ENCODE measurements around the gene NGRN.
"Not testable (repeated sequence)": the region's sequence is repeated elsewhere in the genome, so short reads cannot be mapped to it uniquely, and the experiment has no call there.

- TF ChIP-seq, protein P1, sequence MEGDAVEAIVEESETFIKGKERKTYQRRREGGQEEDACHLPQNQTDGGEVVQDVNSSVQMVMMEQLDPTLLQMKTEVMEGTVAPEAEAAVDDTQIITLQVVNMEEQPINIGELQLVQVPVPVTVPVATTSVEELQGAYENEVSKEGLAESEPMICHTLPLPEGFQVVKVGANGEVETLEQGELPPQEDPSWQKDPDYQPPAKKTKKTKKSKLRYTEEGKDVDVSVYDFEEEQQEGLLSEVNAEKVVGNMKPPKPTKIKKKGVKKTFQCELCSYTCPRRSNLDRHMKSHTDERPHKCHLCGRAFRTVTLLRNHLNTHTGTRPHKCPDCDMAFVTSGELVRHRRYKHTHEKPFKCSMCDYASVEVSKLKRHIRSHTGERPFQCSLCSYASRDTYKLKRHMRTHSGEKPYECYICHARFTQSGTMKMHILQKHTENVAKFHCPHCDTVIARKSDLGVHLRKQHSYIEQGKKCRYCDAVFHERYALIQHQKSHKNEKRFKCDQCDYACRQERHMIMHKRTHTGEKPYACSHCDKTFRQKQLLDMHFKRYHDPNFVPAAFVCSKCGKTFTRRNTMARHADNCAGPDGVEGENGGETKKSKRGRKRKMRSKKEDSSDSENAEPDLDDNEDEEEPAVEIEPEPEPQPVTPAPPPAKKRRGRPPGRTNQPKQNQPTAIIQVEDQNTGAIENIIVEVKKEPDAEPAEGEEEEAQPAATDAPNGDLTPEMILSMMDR (IDR thresholded peaks at IDR 0.05): not testable (repeated sequence)
- TF ChIP-seq, protein P2, sequence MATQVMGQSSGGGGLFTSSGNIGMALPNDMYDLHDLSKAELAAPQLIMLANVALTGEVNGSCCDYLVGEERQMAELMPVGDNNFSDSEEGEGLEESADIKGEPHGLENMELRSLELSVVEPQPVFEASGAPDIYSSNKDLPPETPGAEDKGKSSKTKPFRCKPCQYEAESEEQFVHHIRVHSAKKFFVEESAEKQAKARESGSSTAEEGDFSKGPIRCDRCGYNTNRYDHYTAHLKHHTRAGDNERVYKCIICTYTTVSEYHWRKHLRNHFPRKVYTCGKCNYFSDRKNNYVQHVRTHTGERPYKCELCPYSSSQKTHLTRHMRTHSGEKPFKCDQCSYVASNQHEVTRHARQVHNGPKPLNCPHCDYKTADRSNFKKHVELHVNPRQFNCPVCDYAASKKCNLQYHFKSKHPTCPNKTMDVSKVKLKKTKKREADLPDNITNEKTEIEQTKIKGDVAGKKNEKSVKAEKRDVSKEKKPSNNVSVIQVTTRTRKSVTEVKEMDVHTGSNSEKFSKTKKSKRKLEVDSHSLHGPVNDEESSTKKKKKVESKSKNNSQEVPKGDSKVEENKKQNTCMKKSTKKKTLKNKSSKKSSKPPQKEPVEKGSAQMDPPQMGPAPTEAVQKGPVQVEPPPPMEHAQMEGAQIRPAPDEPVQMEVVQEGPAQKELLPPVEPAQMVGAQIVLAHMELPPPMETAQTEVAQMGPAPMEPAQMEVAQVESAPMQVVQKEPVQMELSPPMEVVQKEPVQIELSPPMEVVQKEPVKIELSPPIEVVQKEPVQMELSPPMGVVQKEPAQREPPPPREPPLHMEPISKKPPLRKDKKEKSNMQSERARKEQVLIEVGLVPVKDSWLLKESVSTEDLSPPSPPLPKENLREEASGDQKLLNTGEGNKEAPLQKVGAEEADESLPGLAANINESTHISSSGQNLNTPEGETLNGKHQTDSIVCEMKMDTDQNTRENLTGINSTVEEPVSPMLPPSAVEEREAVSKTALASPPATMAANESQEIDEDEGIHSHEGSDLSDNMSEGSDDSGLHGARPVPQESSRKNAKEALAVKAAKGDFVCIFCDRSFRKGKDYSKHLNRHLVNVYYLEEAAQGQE (IDR thresholded peaks at IDR 0.05; ENCODE audit: insufficient read depth in 1 of 2, low read depth in 2 of 2, low read length in 1 of 2): not testable (repeated sequence)
- not testable (repeated sequence) for TF ChIP-seq POLR2AphosphoS5 (IDR thresholded peaks at IDR 0.05; ENCODE audit: low read depth, low read length); TCF7L2 (IDR thresholded peaks at IDR 0.05; ENCODE audit: low read depth, low read length); SIN3A (IDR thresholded peaks at IDR 0.05; ENCODE audit: borderline replicate concordance, insufficient read depth, low read depth, low read length)
Observed at GRCh38 chr15:90280743-90281142, 15.3 kb downstream of the NGRN start.

Data from Panc1 (cell line).